Epithelial cell of proximal tubule (primary cell): ENCODE data around the gene ARHGDIA. TPM values are rescaled to one million over a fixed set of nuclear protein-coding genes. Genes with fewer than 3 reads are reported as not detected.
A peak's percentile ranks its signal among the peaks of the same experiment; 100 is the strongest.

Source experiments
- DNase-seq: peaks from one replicate; pipeline ENCODE4 v3.0.0-alpha.2; 2011; ENCODE audit warnings: low read depth
- H3K4me3 ChIP-seq: 2 replicates; pipeline ENCODE4 v1.5.1; 2011; ENCODE audit warnings: low read depth, mild to moderate bottlenecking, low read length
- total RNA-seq: library from RNA; depleted of rRNA; stranded (reverse); fragments of >200 nt; gene quantifications from 2 replicates; pipeline ENCODE4 v1.2.3, GENCODE V29; 2015
- TF ChIP-seq, protein P1 (sequence below): conservative IDR thresholded peaks from 2 replicates; pipeline ENCODE4 v1.5.1; 2012; ENCODE audit warnings: low read depth, mild to moderate bottlenecking, low read length

The ARHGDIA gene
- total RNA-seq, 1 donor from 2014 or later = 272 TPM

DNA sequence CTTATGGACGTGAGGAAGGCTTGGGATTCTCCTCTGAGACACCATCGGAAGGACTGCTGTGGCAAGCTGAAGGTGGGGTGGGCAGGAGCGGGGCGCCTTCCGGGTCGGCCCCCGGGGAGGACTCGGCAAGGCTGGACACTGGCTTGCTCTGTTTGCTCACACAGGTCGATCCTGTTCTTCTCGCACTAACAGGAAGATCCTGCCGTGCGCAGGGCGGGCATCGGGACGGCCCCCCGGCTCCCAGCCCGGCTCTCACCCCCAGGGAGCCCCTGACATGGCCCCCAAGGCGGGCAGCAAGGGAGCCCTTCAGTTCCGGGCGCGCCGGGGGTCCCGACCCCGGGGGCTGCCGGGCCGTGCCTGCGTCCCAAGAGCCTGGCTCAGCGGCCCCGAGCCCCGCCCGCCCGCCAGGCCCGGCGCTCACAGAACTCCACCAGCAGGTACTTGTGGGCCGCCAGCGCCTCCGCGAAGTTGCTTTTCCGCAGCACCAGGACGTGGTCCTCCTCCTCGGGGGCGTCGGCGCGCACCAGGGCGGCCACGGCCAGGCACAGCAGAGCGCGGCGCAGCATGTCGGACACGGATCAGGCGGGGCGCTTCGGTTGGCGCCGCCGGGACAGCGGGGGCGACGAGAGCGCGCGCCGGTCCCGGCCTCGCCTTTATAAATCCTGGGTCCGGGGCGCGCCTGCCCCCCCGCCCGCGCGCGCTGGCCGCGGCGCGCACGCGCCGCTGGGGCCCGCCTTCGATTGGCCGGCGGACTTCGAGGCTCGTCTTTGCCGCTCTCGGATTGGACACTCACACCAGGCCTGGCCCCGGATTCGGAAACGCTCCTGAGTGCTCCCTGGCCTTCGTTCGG is 11.0 kb downstream of the ARHGDIA start, which contains the start of gene P4HB:
P4HB (minus strand) TSS at position 630 of the 850 bp plus-strand sequence; CDS start at position 566, 64 bp downstream.
- TF ChIP-seq, protein P1, sequence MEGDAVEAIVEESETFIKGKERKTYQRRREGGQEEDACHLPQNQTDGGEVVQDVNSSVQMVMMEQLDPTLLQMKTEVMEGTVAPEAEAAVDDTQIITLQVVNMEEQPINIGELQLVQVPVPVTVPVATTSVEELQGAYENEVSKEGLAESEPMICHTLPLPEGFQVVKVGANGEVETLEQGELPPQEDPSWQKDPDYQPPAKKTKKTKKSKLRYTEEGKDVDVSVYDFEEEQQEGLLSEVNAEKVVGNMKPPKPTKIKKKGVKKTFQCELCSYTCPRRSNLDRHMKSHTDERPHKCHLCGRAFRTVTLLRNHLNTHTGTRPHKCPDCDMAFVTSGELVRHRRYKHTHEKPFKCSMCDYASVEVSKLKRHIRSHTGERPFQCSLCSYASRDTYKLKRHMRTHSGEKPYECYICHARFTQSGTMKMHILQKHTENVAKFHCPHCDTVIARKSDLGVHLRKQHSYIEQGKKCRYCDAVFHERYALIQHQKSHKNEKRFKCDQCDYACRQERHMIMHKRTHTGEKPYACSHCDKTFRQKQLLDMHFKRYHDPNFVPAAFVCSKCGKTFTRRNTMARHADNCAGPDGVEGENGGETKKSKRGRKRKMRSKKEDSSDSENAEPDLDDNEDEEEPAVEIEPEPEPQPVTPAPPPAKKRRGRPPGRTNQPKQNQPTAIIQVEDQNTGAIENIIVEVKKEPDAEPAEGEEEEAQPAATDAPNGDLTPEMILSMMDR = no peak
- peak within 1 kb of the TSS; percentile 93 for H3K4me3 ChIP-seq
- DNase-seq = no peak

DNA sequence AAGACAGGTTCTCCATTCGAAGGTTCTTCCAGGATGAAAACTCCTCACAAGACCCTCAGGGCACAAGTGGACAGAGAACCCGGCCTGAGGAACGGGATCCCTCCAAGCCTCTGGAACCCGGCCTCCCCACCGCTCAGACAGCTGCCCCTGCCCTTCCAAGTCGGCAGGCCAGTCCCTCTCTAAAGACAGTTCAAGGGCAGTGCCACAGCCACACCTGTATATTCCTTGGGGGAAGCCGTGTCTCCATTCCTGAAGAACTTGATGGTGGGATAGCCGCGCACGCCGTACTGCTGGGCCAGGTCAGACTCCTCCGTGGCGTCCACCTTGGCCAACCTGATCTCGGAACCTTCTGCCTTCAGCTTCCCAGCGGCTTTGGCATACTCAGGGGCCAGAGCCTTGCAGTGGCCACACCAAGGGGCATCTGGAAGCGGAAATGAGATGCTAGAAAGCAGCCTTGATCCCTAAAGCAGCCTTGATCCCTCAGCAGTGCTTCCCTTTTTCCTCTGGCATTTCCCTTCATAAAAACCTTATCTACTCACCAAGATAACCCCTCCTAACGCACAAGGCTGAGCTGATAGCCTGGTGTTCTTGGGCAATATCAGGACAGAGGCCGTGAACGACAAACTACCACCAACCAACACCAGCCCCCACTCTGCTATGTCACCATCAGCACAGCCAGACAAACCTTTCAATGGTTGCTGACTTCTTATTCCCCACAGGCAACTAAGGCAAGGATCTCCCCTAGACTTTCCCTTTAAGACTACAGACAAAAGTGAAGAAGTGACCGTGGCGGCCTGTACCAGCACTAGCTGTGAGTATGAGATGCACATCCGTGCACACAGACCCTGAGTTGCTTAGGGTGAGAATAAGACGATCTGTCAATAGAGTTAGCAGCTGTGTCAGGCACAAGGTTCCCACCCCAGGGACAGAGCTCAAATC is 11.9 kb downstream of the ARHGDIA start:
- no peak for DNase-seq
- peak overlapping the region; percentile 93 for H3K4me3 ChIP-seq
- TF ChIP-seq, protein P1 = no peak

DNA sequence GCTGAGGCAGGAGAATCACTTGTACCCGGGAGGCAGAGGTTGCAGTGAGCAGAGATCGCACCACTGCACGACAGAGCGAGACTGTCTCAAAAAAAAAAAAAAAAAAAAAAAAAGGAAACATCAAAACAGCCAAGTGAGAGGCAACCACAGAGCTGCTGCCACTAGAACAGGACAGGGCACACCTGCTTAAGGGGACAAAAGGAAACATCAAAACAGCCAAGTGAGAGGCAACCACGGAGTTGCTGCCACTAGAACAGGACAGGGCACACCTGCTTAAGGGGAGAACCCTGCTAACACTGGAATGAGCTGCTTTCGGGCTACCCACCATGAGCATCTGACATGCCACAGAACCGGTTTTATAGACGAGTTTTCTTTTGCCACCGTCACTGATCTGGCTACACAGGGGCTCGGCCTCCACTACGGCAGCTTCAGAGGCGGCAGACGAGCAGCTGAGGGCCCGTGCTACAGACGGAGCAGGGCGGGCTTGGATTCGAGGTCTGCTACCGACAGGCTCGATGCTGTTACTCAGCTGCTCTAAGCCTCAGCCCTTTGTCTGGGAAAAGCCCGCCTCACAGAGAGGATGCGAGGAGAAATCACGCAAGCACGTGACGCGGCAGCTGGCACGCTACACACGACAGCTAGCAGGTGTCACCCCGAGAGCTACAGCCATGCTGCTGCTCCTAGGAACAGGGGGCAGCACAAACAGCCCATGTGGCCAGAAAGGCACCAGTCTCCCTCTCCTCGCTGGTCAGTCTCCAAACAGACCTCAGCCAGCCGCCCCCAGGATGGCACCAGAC is 12.8 kb downstream of the ARHGDIA start:
- H3K4me3 ChIP-seq = peak overlapping the region; percentile 93
- TF ChIP-seq, protein P1 = no peak
- no peak for DNase-seq

DNA sequence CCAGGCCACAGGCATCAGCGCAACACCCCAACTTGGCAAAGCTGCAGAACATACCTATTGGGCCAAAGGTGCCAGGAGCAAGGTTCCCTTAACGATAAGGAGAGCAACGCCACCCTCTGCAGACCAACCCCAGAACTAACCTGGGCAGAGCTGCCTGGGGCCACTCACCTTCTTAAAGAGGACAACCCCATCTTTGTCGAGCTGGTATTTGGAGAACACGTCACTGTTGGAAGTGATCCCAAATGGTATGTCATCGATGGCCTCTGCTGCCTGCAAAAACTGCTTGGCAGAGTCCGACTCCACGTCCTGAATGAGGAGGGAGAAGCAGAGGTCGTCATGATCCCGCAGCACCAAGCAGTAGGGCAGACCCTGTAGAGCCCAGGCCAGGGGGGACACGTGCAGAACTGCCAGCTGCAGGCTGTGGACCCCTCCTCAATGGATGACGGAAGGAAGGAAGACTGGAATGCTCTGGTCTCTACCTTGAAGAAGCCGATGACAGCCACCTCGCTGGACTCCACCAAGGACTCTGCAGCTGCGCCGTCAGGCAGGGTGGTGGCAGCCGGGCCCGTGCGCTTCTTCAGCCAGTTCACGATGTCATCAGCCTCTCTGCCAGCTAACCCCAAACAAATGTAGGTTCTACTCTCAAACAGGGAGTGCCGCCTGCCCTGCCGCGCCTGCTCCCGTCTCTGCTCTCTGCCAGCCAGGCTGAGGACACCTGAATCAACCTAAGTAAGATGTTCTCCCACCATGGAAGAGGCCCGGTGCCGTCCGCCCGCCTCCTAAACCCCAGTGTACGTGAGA is 16.0 kb downstream of the ARHGDIA start:
- H3K4me3 ChIP-seq = no peak overlapping the region
- TF ChIP-seq, protein P1 = no peak
- no peak for DNase-seq

DNA sequence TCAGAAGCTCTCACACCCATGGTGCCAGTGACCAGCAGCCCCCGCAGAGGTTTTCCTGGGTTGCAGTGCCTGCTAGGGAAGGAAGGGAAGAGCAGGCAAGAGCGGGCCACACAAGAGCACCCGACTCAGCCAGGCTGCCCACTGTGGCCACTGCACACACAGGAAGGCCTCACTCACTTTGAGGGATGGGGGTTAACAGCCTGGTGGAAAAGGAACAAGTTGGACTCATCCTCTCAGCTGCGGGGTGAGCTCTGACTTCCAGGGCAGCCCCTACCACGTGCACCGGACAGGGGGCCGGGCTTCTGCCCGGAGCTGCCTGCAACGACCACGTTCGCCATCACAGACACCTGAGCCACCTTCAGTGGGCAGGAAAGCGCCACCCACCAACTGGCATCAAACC is 18.9 kb downstream of the ARHGDIA start:
- TF ChIP-seq, protein P1 = no peak
- DNase-seq = no peak
- H3K4me3 ChIP-seq = no peak overlapping the region

DNA sequence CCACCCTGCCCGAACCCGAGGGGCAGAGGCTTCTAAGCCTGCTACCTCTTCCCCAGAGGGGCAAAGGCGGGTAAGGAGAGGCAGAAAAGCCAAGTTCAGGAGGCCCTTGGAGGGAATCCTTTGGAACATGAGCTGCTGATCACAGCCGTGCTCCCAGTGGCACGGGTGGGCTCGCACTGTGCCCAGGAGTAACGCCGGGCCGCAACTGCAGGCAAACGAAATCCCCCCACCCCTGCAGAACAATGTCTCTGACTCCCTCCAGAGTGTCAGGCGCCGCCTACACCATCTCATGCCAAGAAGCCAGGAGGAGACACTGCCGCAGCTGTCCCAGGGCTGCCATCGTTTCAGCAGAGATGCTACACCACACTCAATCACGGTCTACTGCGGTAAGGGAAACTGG is 19.7 kb downstream of the ARHGDIA start:
- TF ChIP-seq, protein P1 = no peak
- H3K4me3 ChIP-seq = no peak overlapping the region
- no peak for DNase-seq
